ENCODE data around the gene AGAP4.
"Not testable (repeated sequence)": the region's sequence is repeated elsewhere in the genome, so short reads cannot be mapped to it uniquely, and the experiment has no call there.

The AGAP4 gene

DNA sequence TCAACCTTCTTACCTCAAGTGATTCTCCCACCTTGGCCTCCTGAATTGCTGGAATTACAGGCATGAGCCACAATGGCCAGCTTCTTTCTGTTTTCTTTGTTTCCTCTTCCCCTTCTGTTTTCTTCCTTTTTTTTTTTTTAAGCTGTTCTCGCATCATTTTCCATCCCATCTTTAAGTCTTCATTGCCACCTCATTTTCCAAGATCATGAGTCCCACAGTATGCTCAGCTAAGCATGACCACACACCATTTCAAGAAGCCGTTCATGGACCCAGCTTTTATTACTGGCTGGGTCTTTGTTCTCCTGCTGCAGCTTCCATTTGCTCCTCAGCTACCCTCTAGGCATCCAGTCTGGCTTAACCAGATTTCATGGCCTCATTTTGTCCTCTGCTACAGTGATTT is 52.5 kb downstream of the AGAP4 start:
- DNase-seq (ENCODE audit: extremely low read depth in 1 of 2, low read depth in 1 of 2) = not testable (repeated sequence)

DNA sequence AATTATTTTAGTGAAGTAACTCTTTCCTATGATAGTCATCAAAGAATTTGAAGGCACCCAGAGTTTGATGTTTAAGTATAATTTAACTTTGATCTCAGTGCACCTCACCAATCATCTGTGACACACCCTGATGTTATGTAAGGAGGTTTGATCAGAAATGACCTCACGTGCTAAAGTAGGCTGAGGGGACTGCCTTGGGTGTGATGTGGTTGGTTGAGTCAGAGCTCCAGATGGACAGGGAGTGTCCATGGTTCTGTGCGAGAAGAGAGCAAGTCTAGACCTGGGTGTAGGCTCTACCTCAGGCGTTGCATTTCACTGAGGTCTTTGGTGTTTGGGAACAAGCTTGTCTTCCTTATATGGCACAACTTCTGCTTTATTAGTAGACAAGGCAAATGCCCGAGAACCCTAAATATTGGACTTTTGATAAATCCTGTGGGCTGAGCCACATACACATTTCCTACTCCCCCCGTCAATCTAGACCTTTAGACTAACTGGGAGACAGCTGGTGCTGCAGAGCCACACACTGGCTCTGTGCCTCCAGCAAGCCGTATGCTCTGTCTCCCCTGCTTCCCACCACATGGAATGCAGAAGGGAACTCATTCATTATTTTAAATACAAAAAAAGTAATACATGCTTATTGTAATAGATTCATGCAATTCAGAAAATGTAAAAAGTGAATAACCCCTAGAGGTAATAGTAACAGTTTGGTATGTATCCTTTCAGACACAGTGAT is 56.4 kb downstream of the AGAP4 start:
- DNase-seq (ENCODE audit: extremely low read depth in 1 of 2, low read depth in 1 of 2) = not testable (repeated sequence)

DNA sequence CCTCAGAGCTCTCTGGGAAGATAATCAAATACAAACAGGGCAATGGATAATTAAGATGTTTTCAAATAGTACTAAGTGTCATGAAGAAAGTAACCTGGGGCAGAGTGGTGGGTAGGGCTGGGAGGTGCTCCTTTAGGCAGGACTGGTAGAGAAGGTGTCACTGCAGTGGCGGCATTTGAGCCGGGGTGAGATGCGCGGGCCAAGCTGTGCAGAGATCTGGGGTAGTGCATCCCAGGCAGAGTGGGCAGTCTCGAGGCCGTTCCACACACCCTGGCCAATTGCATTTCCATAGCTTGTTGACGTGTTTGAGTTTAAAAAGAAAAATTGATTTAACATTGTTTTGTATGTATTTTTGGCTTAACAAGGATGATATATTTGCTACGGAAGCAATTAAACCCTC is 57.3 kb downstream of the AGAP4 start:
- DNase-seq (ENCODE audit: extremely low read depth in 1 of 2, low read depth in 1 of 2) = not testable (repeated sequence)

DNA sequence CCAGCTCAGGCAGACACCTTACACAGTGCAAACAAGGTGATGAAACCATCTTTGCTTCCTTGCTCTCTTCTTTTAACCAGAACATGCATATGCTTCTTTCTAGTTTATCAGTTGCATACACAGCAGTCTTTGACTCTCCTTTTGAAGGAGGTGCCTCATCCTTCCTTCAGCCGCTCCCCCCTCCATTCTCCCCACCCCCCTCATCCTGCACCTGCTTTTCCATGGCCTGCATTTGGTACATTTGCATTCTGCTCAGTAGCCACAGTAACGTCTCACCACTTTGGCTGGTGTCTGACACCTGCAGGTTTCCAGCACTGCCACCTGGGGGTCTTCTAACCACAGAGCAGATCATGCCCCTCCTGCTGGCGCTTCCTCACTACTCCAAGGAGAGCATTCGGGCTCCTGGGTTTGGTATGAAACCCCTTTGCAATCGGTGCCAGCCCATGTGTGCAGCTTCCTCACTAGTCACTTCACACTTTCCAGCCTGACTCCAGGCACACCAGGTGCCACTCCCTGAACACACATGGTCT is 60.0 kb downstream of the AGAP4 start:
- DNase-seq (ENCODE audit: extremely low read depth in 1 of 2, low read depth in 1 of 2) = not testable (repeated sequence)

DNA sequence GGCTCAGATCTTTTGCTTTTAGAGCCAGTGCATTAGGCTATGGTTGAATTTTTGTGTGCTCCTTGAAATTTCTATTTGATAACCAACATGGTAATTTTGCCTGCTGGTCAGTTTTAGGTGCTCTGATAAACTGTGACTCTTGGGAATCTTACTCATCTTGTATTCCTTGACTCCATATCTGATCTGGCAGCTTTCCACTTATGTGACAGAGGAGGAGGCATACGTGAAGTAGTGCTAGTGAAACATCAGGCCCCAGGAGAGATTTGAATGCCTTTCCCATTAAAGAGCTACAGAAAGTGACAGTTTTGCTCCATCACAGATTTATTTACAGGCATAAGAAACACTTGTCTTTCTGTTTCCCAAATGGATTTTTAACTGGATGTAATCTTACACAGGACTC is 61.1 kb downstream of the AGAP4 start:
- DNase-seq (ENCODE audit: extremely low read depth in 1 of 2, low read depth in 1 of 2) = not testable (repeated sequence)
